ENCODE results near the gene HNRNPF.

DNA sequence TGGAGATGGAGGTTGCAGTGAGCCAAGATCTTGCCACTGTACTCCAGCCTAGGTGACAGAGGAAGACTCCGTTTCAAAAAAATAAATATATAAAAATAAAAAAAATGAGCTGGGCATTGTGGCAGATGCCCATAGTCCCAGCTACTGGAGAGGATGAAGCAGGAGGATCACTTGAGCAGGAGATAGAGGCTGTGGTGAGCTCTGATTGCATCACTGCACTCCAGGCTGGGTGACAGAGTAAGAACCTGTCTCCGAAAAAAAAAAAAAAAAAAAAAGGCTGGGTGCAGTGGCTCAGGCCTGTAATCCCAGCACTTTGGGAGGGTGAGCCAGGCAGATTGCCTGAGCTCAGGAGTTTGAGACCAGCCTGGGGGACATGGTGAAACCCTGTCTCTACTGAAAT is 39.8 kb upstream of the HNRNPF start:
- TF ChIP-seq, protein P1, sequence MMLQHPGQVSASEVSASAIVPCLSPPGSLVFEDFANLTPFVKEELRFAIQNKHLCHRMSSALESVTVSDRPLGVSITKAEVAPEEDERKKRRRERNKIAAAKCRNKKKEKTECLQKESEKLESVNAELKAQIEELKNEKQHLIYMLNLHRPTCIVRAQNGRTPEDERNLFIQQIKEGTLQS (CRISPR knock-in tag; conservative IDR thresholded peaks at IDR 0.05), result no peak
- no peak for TF ChIP-seq TEAD4 (CRISPR knock-in tag; IDR thresholded peaks at IDR 0.05)
- TF ChIP-seq, protein P2, sequence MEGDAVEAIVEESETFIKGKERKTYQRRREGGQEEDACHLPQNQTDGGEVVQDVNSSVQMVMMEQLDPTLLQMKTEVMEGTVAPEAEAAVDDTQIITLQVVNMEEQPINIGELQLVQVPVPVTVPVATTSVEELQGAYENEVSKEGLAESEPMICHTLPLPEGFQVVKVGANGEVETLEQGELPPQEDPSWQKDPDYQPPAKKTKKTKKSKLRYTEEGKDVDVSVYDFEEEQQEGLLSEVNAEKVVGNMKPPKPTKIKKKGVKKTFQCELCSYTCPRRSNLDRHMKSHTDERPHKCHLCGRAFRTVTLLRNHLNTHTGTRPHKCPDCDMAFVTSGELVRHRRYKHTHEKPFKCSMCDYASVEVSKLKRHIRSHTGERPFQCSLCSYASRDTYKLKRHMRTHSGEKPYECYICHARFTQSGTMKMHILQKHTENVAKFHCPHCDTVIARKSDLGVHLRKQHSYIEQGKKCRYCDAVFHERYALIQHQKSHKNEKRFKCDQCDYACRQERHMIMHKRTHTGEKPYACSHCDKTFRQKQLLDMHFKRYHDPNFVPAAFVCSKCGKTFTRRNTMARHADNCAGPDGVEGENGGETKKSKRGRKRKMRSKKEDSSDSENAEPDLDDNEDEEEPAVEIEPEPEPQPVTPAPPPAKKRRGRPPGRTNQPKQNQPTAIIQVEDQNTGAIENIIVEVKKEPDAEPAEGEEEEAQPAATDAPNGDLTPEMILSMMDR (IDR thresholded peaks at IDR 0.05), result no peak
- TF ChIP-seq NFYB (CRISPR knock-in tag; conservative IDR thresholded peaks at IDR 0.05; ENCODE audit: low read depth), result no peak
- TF ChIP-seq ESRRA (CRISPR knock-in tag; IDR thresholded peaks at IDR 0.05; ENCODE audit: borderline replicate concordance), result no peak
- no peak for TF ChIP-seq SMAD3 (CRISPR knock-in tag; IDR thresholded peaks at IDR 0.05; ENCODE audit: borderline replicate concordance)
- no peak for TF ChIP-seq ETV6 (CRISPR knock-in tag; IDR thresholded peaks at IDR 0.05)
- TF ChIP-seq SP1 (CRISPR knock-in tag; conservative IDR thresholded peaks at IDR 0.05), result no peak
